Measurements from ENCODE around the gene FOXP1. TPM values are rescaled to one million over a fixed set of nuclear protein-coding genes. Genes with fewer than 3 reads are reported as not detected.

The FOXP1 gene
- total and polyA plus RNA-seq, 9 of the 15 experiments (the other 6 are each of a cell fraction or from before 2014, with no cell fraction given): 7.7 to 34.5 (median 13.7) TPM

- Histone ChIP-seq H3K4me1 (replicated peaks in 1 of 2; ENCODE audit: control insufficient read depth in 2 of 2, insufficient read depth in 2 of 2, low read length in 2 of 2) (peaks cover 0 to 8% of the 10 kb centered on the region in 2 experiments; a peak in 4 of 5 replicates), H3K79me2 (ENCODE audit: control insufficient read depth, insufficient read depth, low read length) (no peaks in the 10 kb centered on the region), H3K4me3 (no peak overlapping the region), H3K27me3 (ENCODE audit: control insufficient read depth in 2 of 2, insufficient read depth in 2 of 2, low read length in 2 of 2) (no peaks in the 10 kb centered on the region), H3K9me1 (ENCODE audit: control insufficient read depth, insufficient read depth, low read length) (no peaks in the 10 kb centered on the region), H3K27ac (ENCODE audit: extremely low read depth, low read depth, low read length) (no peak overlapping the region), H3K4me2 (ENCODE audit: insufficient read depth, low read length) (no peak overlapping the region), H4K20me1 (replicated peaks; ENCODE audit: control insufficient read depth, insufficient read depth, low read length) (no peaks in the 10 kb centered on the region), H3K9me3 (replicated peaks; ENCODE audit: control insufficient read depth, insufficient read depth, low read depth, low read length) (no peaks in the 10 kb centered on the region), H3K36me3 (ENCODE audit: control insufficient read depth, insufficient read depth, low read length) (no peaks in the 10 kb centered on the region), H3K9ac (ENCODE audit: insufficient read depth in 1 of 2, low read depth in 2 of 2, low read length in 2 of 2) (no peak overlapping the region), H2AFZ (ENCODE audit: low read depth, low read length) (no peak overlapping the region)
- FAIRE-seq (no peak), DNase-seq (ENCODE audit: extremely low read depth in 1 of 4, low spot score in 3 of 4) (no peak), ATAC-seq (no peak)
- CTCF ChIA-PET (ENCODE audit: low intra/inter-chr PET ratio): no interaction called here
- 84% methylated on average over 9 of the region's 11 CpGs for WGBS (ENCODE audit: insufficient coverage, low coverage, missing lambda C conversion rate)
- intact Hi-C loops (cut with micrococcal nuclease): no loop called here
- POLR2A ChIA-PET: no interaction called here
- in situ Hi-C loops (cut with MboI): no loop called here
- no TSS peak for BruUV-seq (replicated peaks)
- TF ChIP-seq BACH1 (tag; IDR thresholded peaks at IDR 0.05) (no peak), E2F4 (CRISPR knock-in tag; IDR thresholded peaks at IDR 0.05; ENCODE audit: low read depth) (no peak), DNMT1 (IDR thresholded peaks at IDR 0.05) (no peak), ZNF507 (tag; conservative IDR thresholded peaks at IDR 0.05) (no peak), U2AF2 (optimal IDR thresholded peaks at IDR 0.05; ENCODE audit: low read depth, low read length) (no peak)
- TF ChIP-seq, protein P1, sequence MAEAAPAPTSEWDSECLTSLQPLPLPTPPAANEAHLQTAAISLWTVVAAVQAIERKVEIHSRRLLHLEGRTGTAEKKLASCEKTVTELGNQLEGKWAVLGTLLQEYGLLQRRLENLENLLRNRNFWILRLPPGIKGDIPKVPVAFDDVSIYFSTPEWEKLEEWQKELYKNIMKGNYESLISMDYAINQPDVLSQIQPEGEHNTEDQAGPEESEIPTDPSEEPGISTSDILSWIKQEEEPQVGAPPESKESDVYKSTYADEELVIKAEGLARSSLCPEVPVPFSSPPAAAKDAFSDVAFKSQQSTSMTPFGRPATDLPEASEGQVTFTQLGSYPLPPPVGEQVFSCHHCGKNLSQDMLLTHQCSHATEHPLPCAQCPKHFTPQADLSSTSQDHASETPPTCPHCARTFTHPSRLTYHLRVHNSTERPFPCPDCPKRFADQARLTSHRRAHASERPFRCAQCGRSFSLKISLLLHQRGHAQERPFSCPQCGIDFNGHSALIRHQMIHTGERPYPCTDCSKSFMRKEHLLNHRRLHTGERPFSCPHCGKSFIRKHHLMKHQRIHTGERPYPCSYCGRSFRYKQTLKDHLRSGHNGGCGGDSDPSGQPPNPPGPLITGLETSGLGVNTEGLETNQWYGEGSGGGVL (CRISPR knock-in tag; IDR thresholded peaks at IDR 0.05): no peak
- TF ChIP-seq, protein P2, sequence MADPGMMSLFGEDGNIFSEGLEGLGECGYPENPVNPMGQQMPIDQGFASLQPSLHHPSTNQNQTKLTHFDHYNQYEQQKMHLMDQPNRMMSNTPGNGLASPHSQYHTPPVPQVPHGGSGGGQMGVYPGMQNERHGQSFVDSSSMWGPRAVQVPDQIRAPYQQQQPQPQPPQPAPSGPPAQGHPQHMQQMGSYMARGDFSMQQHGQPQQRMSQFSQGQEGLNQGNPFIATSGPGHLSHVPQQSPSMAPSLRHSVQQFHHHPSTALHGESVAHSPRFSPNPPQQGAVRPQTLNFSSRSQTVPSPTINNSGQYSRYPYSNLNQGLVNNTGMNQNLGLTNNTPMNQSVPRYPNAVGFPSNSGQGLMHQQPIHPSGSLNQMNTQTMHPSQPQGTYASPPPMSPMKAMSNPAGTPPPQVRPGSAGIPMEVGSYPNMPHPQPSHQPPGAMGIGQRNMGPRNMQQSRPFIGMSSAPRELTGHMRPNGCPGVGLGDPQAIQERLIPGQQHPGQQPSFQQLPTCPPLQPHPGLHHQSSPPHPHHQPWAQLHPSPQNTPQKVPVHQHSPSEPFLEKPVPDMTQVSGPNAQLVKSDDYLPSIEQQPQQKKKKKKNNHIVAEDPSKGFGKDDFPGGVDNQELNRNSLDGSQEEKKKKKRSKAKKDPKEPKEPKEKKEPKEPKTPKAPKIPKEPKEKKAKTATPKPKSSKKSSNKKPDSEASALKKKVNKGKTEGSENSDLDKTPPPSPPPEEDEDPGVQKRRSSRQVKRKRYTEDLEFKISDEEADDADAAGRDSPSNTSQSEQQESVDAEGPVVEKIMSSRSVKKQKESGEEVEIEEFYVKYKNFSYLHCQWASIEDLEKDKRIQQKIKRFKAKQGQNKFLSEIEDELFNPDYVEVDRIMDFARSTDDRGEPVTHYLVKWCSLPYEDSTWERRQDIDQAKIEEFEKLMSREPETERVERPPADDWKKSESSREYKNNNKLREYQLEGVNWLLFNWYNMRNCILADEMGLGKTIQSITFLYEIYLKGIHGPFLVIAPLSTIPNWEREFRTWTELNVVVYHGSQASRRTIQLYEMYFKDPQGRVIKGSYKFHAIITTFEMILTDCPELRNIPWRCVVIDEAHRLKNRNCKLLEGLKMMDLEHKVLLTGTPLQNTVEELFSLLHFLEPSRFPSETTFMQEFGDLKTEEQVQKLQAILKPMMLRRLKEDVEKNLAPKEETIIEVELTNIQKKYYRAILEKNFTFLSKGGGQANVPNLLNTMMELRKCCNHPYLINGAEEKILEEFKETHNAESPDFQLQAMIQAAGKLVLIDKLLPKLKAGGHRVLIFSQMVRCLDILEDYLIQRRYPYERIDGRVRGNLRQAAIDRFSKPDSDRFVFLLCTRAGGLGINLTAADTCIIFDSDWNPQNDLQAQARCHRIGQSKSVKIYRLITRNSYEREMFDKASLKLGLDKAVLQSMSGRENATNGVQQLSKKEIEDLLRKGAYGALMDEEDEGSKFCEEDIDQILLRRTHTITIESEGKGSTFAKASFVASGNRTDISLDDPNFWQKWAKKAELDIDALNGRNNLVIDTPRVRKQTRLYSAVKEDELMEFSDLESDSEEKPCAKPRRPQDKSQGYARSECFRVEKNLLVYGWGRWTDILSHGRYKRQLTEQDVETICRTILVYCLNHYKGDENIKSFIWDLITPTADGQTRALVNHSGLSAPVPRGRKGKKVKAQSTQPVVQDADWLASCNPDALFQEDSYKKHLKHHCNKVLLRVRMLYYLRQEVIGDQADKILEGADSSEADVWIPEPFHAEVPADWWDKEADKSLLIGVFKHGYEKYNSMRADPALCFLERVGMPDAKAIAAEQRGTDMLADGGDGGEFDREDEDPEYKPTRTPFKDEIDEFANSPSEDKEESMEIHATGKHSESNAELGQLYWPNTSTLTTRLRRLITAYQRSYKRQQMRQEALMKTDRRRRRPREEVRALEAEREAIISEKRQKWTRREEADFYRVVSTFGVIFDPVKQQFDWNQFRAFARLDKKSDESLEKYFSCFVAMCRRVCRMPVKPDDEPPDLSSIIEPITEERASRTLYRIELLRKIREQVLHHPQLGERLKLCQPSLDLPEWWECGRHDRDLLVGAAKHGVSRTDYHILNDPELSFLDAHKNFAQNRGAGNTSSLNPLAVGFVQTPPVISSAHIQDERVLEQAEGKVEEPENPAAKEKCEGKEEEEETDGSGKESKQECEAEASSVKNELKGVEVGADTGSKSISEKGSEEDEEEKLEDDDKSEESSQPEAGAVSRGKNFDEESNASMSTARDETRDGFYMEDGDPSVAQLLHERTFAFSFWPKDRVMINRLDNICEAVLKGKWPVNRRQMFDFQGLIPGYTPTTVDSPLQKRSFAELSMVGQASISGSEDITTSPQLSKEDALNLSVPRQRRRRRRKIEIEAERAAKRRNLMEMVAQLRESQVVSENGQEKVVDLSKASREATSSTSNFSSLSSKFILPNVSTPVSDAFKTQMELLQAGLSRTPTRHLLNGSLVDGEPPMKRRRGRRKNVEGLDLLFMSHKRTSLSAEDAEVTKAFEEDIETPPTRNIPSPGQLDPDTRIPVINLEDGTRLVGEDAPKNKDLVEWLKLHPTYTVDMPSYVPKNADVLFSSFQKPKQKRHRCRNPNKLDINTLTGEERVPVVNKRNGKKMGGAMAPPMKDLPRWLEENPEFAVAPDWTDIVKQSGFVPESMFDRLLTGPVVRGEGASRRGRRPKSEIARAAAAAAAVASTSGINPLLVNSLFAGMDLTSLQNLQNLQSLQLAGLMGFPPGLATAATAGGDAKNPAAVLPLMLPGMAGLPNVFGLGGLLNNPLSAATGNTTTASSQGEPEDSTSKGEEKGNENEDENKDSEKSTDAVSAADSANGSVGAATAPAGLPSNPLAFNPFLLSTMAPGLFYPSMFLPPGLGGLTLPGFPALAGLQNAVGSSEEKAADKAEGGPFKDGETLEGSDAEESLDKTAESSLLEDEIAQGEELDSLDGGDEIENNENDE (IDR thresholded peaks at IDR 0.05; ENCODE audit: low read depth, low read length): no peak
Observed at GRCh38 chr3:71441925-71442651, 141.4 kb downstream of the FOXP1 start.
